NB4 (cell line): ENCODE data around the gene BICD2.

Experiments
- CTCF ChIP-seq: IDR thresholded peaks from one replicate; pipeline ENCODE4 v1.5.1; 2012; ENCODE audit warnings: low read depth, low read length
- MAX ChIP-seq: IDR thresholded peaks from 2 replicates; pipeline ENCODE4 v1.6.1; 2011; ENCODE audit warnings: low read depth, low read length
- POLR2A ChIP-seq: IDR thresholded peaks from 2 replicates; pipeline ENCODE4 v1.6.1; 2011; ENCODE audit warnings: mild to moderate bottlenecking; ENCODE audit not compliant: insufficient read length; ENCODE audit errors: extremely low read depth

GRCh38 chr9:92709240-92709639 lies 55.4 kb downstream of the BICD2 start:
- TF ChIP-seq CTCF (no peak), MAX (no peak), POLR2A (no peak)
